Measurements from ENCODE around the gene ZBTB16. TPM values are rescaled to one million over a fixed set of nuclear protein-coding genes. Genes with fewer than 3 reads are reported as not detected.

The ZBTB16 gene
- polyA plus RNA-seq, 1 donor from 2014 or later, result 0.45 TPM

- no peak for TF ChIP-seq POLR2AphosphoS5 (IDR thresholded peaks at IDR 0.05)
- TF ChIP-seq MXI1 (conservative IDR thresholded peaks at IDR 0.05; ENCODE audit: poor library complexity, severe bottlenecking), result no peak
- no peak for TF ChIP-seq TAF1 (IDR thresholded peaks at IDR 0.05; ENCODE audit: low read depth)
- TF ChIP-seq CTCF (IDR thresholded peaks at IDR 0.05; ENCODE audit: poor library complexity, severe bottlenecking), result no peak
- TF ChIP-seq EZH2 (IDR thresholded peaks at IDR 0.05; ENCODE audit: borderline replicate concordance, insufficient read depth, low read length, poor library complexity, severe bottlenecking), result no peak
- TF ChIP-seq EP300 (conservative IDR thresholded peaks at IDR 0.05; ENCODE audit: poor library complexity, severe bottlenecking), result no peak
- no peak for TF ChIP-seq RAD21 (conservative IDR thresholded peaks at IDR 0.05)
- no peak for TF ChIP-seq SMC3 (conservative IDR thresholded peaks at IDR 0.05; ENCODE audit: poor library complexity)
- TF ChIP-seq REST (IDR thresholded peaks at IDR 0.05; ENCODE audit: borderline replicate concordance), result no peak
- Histone ChIP-seq H3K9ac (ENCODE audit: low read length) (no peak overlapping the region), H3K4me3 (ENCODE audit: low read length) (no peak overlapping the region), H3K79me2 (replicated peaks; ENCODE audit: insufficient read depth, low read length) (no peaks in the 10 kb centered on the region), H3K4me2 (ENCODE audit: low read length) (no peak overlapping the region), H3K27ac (ENCODE audit: low read length) (no peak overlapping the region), H3F3A (ENCODE audit: insufficient read depth, low read length, poor library complexity, severe bottlenecking) (no peaks in the 10 kb centered on the region), H3K36me3 (ENCODE audit: insufficient read depth, low read length) (no peaks in the 10 kb centered on the region), H4K20me1 (ENCODE audit: insufficient read depth) (no peaks in the 10 kb centered on the region), H3K9me2 (ENCODE audit: insufficient read depth, low read length) (no peaks in the 10 kb centered on the region), H3K9me3 (ENCODE audit: low read length) (no peaks in the 10 kb centered on the region), H3K27me3 (ENCODE audit: insufficient read depth, low read depth, low read length) (no peaks in the 10 kb centered on the region), H2AFZ (ENCODE audit: low read depth, low read length) (no peak overlapping the region)
These were observed 185.3 kb downstream of the ZBTB16 start for GRCh38 chr11:114244726-114245394.

GRCh38 chr11:114246321-114247069 is 187.0 kb downstream of the ZBTB16 start:
- Histone ChIP-seq H3K4me3 (ENCODE audit: low read length) (no peak overlapping the region), H3F3A (ENCODE audit: insufficient read depth, low read length, poor library complexity, severe bottlenecking) (no peaks in the 10 kb centered on the region), H3K79me2 (replicated peaks; ENCODE audit: insufficient read depth, low read length) (no peaks in the 10 kb centered on the region), H3K4me2 (ENCODE audit: low read length) (no peak overlapping the region), H3K27me3 (ENCODE audit: insufficient read depth, low read depth, low read length) (no peaks in the 10 kb centered on the region), H4K20me1 (ENCODE audit: insufficient read depth) (no peaks in the 10 kb centered on the region), H3K36me3 (ENCODE audit: insufficient read depth, low read length) (no peaks in the 10 kb centered on the region), H2AFZ (ENCODE audit: low read depth, low read length) (no peak overlapping the region), H3K9ac (ENCODE audit: low read length) (no peak overlapping the region), H3K27ac (ENCODE audit: low read length) (no peak overlapping the region), H3K9me2 (ENCODE audit: insufficient read depth, low read length) (no peaks in the 10 kb centered on the region), H3K9me3 (ENCODE audit: low read length) (no peaks in the 10 kb centered on the region)
- no peak for TF ChIP-seq EP300 (conservative IDR thresholded peaks at IDR 0.05; ENCODE audit: poor library complexity, severe bottlenecking)
